PFSK-1 (cell line): ENCODE data around the gene MGA.

Experiments used
- FOXP2 ChIP-seq: optimal IDR thresholded peaks from 2 replicates; pipeline ENCODE3; 2011; ENCODE audit warnings: borderline replicate concordance, control low read depth, inconsistent platforms; ENCODE audit not compliant: insufficient read depth; ENCODE audit errors: extremely low read length, extremely low read depth
- POLR2AphosphoS5 ChIP-seq: IDR thresholded peaks from 2 replicates; pipeline ENCODE4 v1.6.1; 2012; ENCODE audit warnings: low read depth, mild to moderate bottlenecking, control low read depth, low read length, moderate library complexity
- SIN3A ChIP-seq: IDR thresholded peaks from 2 replicates; pipeline ENCODE4 v1.6.1; 2012; ENCODE audit warnings: mild to moderate bottlenecking, low read length, moderate library complexity, borderline replicate concordance; ENCODE audit not compliant: insufficient read depth
- TAF1 ChIP-seq: IDR thresholded peaks from 2 replicates; pipeline ENCODE4 v1.6.1; 2012; ENCODE audit warnings: low read length, control low read depth, borderline replicate concordance; ENCODE audit not compliant: insufficient read depth
- TF ChIP-seq, protein P1 (sequence below), 2 experiments: IDR thresholded peaks; 2 replicates each; pipeline versions ENCODE4 v1.6.1 to v1.8.0; 2011 to 2012; ENCODE audit warnings: low read depth in 2 of 2, low read length in 2 of 2, control low read depth in 1 of 2, inconsistent platforms in 1 of 2, mild to moderate bottlenecking in 1 of 2, moderate library complexity in 1 of 2; ENCODE audit not compliant: insufficient read depth in 1 of 2

Gene MGA

DNA sequence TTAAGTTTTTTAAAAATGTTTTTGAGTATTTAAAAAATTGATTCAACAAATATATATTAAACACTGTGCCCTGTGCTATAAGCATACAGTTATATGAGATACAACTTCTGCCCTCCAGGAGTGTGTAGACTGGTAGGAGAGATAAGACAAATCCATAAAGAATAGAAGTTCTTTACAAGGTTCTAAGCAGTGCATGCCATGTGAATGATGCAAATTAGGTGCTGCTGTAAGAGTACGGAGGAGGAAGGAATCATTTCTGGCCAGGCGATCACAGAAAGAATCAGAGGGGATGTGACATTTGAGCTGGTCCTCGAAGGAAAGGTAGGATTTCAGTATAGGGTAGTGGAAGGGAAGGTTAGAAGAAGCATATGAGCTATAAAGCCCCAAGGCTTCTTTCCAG lies 128.1 kb downstream of the MGA start:
- no peak for TF ChIP-seq TAF1
- no peak for TF ChIP-seq POLR2AphosphoS5
- no peak for TF ChIP-seq FOXP2

DNA sequence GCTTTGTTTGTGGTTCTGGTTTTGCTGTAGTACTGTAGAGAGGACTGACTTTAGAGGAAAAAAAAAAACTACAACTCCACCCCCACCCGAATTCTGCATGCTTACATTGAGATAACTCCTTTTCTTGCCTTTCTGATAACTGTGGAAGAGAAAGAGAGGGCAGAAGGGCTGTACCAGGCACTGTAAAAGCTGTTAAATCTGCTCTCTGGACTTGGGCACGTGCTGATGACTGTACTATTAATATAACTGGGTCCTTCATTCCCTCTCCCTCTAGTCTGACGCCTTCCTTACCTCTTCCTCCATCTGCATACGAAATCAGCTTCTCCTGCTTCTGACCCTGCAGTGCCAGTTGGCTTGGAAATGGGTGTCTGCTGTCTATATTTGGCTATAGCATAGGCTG lies 129.0 kb downstream of the MGA start:
- no peak for TF ChIP-seq POLR2AphosphoS5
- TF ChIP-seq, protein P1, sequence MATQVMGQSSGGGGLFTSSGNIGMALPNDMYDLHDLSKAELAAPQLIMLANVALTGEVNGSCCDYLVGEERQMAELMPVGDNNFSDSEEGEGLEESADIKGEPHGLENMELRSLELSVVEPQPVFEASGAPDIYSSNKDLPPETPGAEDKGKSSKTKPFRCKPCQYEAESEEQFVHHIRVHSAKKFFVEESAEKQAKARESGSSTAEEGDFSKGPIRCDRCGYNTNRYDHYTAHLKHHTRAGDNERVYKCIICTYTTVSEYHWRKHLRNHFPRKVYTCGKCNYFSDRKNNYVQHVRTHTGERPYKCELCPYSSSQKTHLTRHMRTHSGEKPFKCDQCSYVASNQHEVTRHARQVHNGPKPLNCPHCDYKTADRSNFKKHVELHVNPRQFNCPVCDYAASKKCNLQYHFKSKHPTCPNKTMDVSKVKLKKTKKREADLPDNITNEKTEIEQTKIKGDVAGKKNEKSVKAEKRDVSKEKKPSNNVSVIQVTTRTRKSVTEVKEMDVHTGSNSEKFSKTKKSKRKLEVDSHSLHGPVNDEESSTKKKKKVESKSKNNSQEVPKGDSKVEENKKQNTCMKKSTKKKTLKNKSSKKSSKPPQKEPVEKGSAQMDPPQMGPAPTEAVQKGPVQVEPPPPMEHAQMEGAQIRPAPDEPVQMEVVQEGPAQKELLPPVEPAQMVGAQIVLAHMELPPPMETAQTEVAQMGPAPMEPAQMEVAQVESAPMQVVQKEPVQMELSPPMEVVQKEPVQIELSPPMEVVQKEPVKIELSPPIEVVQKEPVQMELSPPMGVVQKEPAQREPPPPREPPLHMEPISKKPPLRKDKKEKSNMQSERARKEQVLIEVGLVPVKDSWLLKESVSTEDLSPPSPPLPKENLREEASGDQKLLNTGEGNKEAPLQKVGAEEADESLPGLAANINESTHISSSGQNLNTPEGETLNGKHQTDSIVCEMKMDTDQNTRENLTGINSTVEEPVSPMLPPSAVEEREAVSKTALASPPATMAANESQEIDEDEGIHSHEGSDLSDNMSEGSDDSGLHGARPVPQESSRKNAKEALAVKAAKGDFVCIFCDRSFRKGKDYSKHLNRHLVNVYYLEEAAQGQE (IDR thresholded peaks at IDR 0.05; ENCODE audit: insufficient read depth in 1 of 2, low read depth in 2 of 2, low read length in 2 of 2), result no peak

DNA sequence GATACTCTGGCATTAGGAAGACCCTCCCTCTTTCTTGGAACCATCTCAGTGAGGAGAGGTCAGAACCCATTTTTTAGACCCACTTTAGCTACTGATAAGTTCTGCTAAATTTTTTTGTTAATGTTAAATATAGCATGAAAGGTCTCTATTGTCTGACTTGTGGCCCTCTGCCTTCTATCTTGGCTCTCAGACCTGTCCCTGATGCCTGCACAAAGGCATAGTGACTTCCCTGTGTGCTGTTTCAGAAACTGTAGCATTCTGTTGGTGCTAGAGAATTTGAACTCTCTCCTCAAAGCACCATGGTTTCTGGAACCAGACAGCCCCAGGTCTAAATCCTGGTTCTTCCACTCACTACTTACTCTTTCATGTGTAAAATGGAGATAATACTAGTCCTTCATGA lies 129.5 kb downstream of the MGA start:
- TF ChIP-seq TAF1 (no peak), SIN3A (no peak), FOXP2 (no peak), POLR2AphosphoS5 (no peak)
- TF ChIP-seq, protein P1 (IDR thresholded peaks at IDR 0.05; ENCODE audit: insufficient read depth in 1 of 2, low read depth in 2 of 2, low read length in 2 of 2), result no peak

DNA sequence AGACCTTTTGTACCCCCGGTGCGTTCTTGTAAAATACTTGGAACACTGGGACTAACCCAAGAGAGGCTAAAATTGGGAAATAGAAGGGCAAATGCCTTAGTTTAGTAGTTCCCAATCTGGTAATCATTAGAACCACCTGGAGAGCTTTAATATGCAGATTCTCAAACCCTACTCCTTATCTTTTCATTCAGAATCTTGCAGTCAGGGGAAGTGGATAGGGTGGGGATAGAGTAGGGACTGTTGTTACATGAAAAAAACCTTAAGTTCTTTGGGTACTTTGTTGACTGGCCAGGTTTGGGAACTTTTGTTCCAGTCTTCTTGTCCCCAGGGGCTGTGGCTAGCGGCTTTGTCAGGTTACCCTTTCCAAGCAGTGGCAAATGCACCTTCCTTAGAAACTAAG lies 130.0 kb downstream of the MGA start:
- TF ChIP-seq, protein P1 (IDR thresholded peaks at IDR 0.05; ENCODE audit: insufficient read depth in 1 of 2, low read depth in 2 of 2, low read length in 2 of 2), result no peak
- TF ChIP-seq SIN3A, result no peak
- no peak for TF ChIP-seq FOXP2
- no peak for TF ChIP-seq POLR2AphosphoS5
- TF ChIP-seq TAF1, result no peak

DNA sequence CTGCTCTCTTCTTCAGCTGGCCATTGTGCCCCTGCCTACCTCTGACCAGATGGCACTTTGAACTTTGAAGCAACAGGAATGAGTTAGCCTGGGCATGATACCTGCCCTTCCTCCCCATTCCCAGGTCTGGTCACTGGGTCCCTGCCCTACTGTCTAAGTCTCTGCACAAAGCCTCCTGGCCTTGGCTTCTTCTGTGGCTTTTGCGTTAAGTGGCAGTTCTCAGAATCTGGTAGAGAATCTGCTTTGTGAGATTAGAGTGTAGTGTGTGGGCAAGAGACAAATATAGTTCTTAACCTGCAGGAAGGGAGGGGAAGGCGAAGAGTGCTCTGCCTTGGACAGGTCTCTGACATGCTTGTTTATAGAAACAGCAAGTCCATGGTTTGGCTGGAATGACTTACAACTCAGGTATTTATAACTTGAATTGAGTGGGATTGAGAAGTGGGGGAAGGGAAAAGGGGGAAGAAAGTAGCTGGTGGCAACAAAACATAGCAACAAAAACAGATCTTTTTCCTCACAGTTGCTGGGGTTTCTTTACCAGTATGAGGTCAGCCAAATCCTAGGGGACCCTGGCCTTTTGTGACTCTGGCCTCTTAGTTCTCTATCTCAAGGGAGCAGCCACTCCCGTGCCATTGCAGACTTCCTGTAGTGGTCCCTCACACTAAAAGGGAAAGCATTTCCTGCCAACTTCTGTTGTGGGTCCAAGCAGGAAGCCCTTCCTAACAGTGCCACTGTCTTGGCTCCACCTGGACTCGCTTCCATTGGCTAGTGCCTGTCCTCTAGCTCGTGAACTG lies 130.7 kb downstream of the MGA start:
- TF ChIP-seq, protein P1 (IDR thresholded peaks at IDR 0.05; ENCODE audit: insufficient read depth in 1 of 2, low read depth in 2 of 2, low read length in 2 of 2), result no peak
- TF ChIP-seq TAF1 (no peak), SIN3A (no peak), POLR2AphosphoS5 (no peak), FOXP2 (no peak)
